H9 (cell line): Measurements from ENCODE around the gene USP43. TPM values are rescaled to one million over a fixed set of nuclear protein-coding genes. Genes with fewer than 3 reads are reported as not detected.

Experiments used
- DNase-seq: peaks from one replicate; pipeline ENCODE4 v3.0.0-alpha.2; 2017
- H2AFZ ChIP-seq: one replicate; pipeline ENCODE4 v1.6.1; 2013; ENCODE audit warnings: mild to moderate bottlenecking, low read length, control low read depth, moderate library complexity
- H2AK5ac ChIP-seq: 2 replicates; pipeline ENCODE4 v1.6.1; 2013; ENCODE audit warnings: low read length, control low read depth, mixed read lengths; ENCODE audit not compliant: insufficient read length
- H2BK120ac ChIP-seq: one replicate; pipeline ENCODE4 v1.6.1; 2013; ENCODE audit warnings: low read depth, mild to moderate bottlenecking, low read length, control low read depth, inconsistent platforms; ENCODE audit not compliant: poor library complexity, severe bottlenecking
- H2BK12ac ChIP-seq: 2 replicates; pipeline ENCODE4 v1.6.1; 2013; ENCODE audit warnings: low read length, control low read depth, mixed read lengths, low read depth; ENCODE audit not compliant: insufficient read length
- H2BK15ac ChIP-seq: 2 replicates; pipeline ENCODE4 v1.6.1; 2013; ENCODE audit warnings: low read depth, low read length, control low read depth
- H2BK20ac ChIP-seq: one replicate; pipeline ENCODE4 v1.6.1; 2013; ENCODE audit warnings: low read depth, mild to moderate bottlenecking, low read length, control low read depth, inconsistent platforms; ENCODE audit not compliant: poor library complexity, severe bottlenecking
- H2BK5ac ChIP-seq: 2 replicates; pipeline ENCODE4 v1.6.1; 2013; ENCODE audit warnings: low read length, control low read depth, mixed read lengths; ENCODE audit not compliant: insufficient read length
- H3K14ac ChIP-seq: 2 replicates; pipeline ENCODE4 v1.6.1; 2013; ENCODE audit warnings: low read length, control low read depth; ENCODE audit not compliant: insufficient read depth
- H3K18ac ChIP-seq: 2 replicates; pipeline ENCODE4 v1.6.1; 2013; ENCODE audit warnings: low read depth, mild to moderate bottlenecking, mixed read lengths, low read length, control low read depth; ENCODE audit not compliant: insufficient read length
- H3K23ac ChIP-seq: 2 replicates; pipeline ENCODE4 v1.6.1; 2013; ENCODE audit warnings: low read length, control low read depth, mixed read lengths, low read depth; ENCODE audit not compliant: insufficient read length
- H3K23me2 ChIP-seq: 2 replicates; pipeline ENCODE4 v1.6.1; 2013; ENCODE audit warnings: low read depth, mild to moderate bottlenecking, mixed read lengths, low read length, control low read depth; ENCODE audit not compliant: insufficient read length, poor library complexity, severe bottlenecking
- H3K27ac ChIP-seq: 2 replicates; pipeline ENCODE4 v1.5.1; 2013; ENCODE audit warnings: low read length, control low read depth, mixed read lengths, low read depth; ENCODE audit not compliant: insufficient read length
- H3K27me3 ChIP-seq: 2 replicates; pipeline ENCODE4 v1.6.1; 2013; ENCODE audit warnings: low read length, control low read depth, inconsistent platforms; ENCODE audit not compliant: insufficient read depth
- H3K4ac ChIP-seq: 2 replicates; pipeline ENCODE4 v1.6.1; 2013; ENCODE audit warnings: low read depth, mild to moderate bottlenecking, control low read depth, inconsistent platforms, low read length, moderate library complexity
- H3K4me1 ChIP-seq: 2 replicates; pipeline ENCODE4 v1.6.1; 2013; ENCODE audit warnings: low read length, control low read depth, inconsistent platforms; ENCODE audit not compliant: insufficient read depth
- H3K4me2 ChIP-seq: 2 replicates; pipeline ENCODE4 v1.6.1; 2013; ENCODE audit warnings: low read length, control low read depth, mixed read lengths; ENCODE audit not compliant: insufficient read length, insufficient read depth
- H3K56ac ChIP-seq: 2 replicates; pipeline ENCODE4 v1.6.1; 2013; ENCODE audit warnings: low read depth, mild to moderate bottlenecking, mixed read lengths, low read length, control low read depth; ENCODE audit not compliant: insufficient read length
- H3K79me1 ChIP-seq: 2 replicates; pipeline ENCODE4 v1.6.1; 2013; ENCODE audit warnings: low read depth, mild to moderate bottlenecking, moderate library complexity, low read length, control low read depth, inconsistent platforms; ENCODE audit not compliant: insufficient read depth, poor library complexity, severe bottlenecking
- H3K79me2 ChIP-seq: 2 replicates; pipeline ENCODE4 v1.6.1; 2013; ENCODE audit warnings: low read length, control low read depth, inconsistent platforms; ENCODE audit not compliant: insufficient read depth
- H3K9ac ChIP-seq: 2 replicates; pipeline ENCODE4 v1.6.1; 2013; ENCODE audit warnings: low read length, control low read depth, mixed read lengths; ENCODE audit not compliant: insufficient read length; ENCODE audit errors: extremely low read depth
- H3K9me3 ChIP-seq: one replicate; pipeline ENCODE4 v1.6.1; 2013; ENCODE audit warnings: low read depth, low read length, inconsistent platforms; ENCODE audit not compliant: control insufficient read depth
- H3T11ph ChIP-seq: one replicate; pipeline ENCODE4 v1.6.1; 2013; ENCODE audit warnings: mild to moderate bottlenecking, low read length, control low read depth, inconsistent platforms
- H4K20me1 ChIP-seq: one replicate; pipeline ENCODE4 v1.6.1; 2013; ENCODE audit not compliant: control insufficient read depth, insufficient read length, insufficient read depth
- H4K5ac ChIP-seq: 2 replicates; pipeline ENCODE4 v1.6.1; 2013; ENCODE audit warnings: low read depth, mild to moderate bottlenecking, mixed read lengths, low read length, control low read depth; ENCODE audit not compliant: insufficient read length
- H4K8ac ChIP-seq: replicated peaks from 2 replicates; pipeline ENCODE4 v1.6.1; 2013; ENCODE audit warnings: low read length, control low read depth, mixed read lengths, low read depth; ENCODE audit not compliant: insufficient read length
- H4K91ac ChIP-seq: 2 replicates; pipeline ENCODE4 v1.6.1; 2013; ENCODE audit warnings: low read depth, mild to moderate bottlenecking, moderate library complexity, mixed read lengths, low read length, control low read depth; ENCODE audit not compliant: insufficient read length
- H3K27ac Mint-ChIP-seq, 3 experiments: 2 replicates in 2 of 3; 3 replicates in 1 of 3; pipeline ENCODE4 v1.8.0; 2020 to 2021; ENCODE audit warnings: mixed read lengths in 3 of 3, mild to moderate bottlenecking in 1 of 3, moderate library complexity in 1 of 3
- H3K27me3 Mint-ChIP-seq: 2 replicates; pipeline ENCODE4 v1.8.0; 2021; ENCODE audit warnings: low read depth, mild to moderate bottlenecking, moderate library complexity, mixed read lengths
- H3K36me3 Mint-ChIP-seq, 3 experiments: 2 replicates in 2 of 3; 3 replicates in 1 of 3; pipeline ENCODE4 v1.8.0; 2020 to 2021; ENCODE audit warnings: low read depth in 3 of 3, mixed read lengths in 3 of 3; ENCODE audit not compliant: insufficient read depth in 1 of 3
- H3K4me1 Mint-ChIP-seq, 2 experiments: 2 replicates each; pipeline ENCODE4 v1.8.0; 2020; ENCODE audit warnings: mixed read lengths in 2 of 2
- H3K4me3 Mint-ChIP-seq, 2 experiments: 2 replicates in 1 of 2; 3 replicates in 1 of 2; pipeline ENCODE4 v1.8.0; 2020 to 2021; ENCODE audit warnings: mild to moderate bottlenecking in 2 of 2, mixed read lengths in 2 of 2, moderate library complexity in 1 of 2
- H3K9me3 Mint-ChIP-seq, 2 experiments: 2 replicates in 1 of 2; 3 replicates in 1 of 2; pipeline ENCODE4 v1.8.0; 2020; ENCODE audit warnings: mild to moderate bottlenecking in 2 of 2, mixed read lengths in 2 of 2, moderate library complexity in 1 of 2
- WGBS: extraction: QIAGEN DNeasy Blood & Tissue Kit; methylation state at CpG from one replicate; pipeline ENCODE4 v1.1.7; 2013; ENCODE audit warnings: missing lambda C conversion rate, low lambda C conversion rate, mixed read lengths; ENCODE audit not compliant: insufficient read length; ENCODE audit errors: extremely low coverage; 5-methylcytosine and 5-hydroxymethylcytosine counted together
- total RNA-seq: library from RNA; stranded (reverse); gene quantifications from 2 replicates; pipeline ENCODE4 v1.2.1, GENCODE V29; 2021
- TF ChIP-seq, protein P1 (sequence below): fragments of 200-600 bp; sonication (generic); conservative IDR thresholded peaks from 3 replicates; pipeline ENCODE4 v1.8.0; 2021; ENCODE audit warnings: antibody characterized with exemption, mild to moderate bottlenecking

USP43 gene
- total RNA-seq, 1 experiment from 2014 or later: 5.2 TPM

DNA sequence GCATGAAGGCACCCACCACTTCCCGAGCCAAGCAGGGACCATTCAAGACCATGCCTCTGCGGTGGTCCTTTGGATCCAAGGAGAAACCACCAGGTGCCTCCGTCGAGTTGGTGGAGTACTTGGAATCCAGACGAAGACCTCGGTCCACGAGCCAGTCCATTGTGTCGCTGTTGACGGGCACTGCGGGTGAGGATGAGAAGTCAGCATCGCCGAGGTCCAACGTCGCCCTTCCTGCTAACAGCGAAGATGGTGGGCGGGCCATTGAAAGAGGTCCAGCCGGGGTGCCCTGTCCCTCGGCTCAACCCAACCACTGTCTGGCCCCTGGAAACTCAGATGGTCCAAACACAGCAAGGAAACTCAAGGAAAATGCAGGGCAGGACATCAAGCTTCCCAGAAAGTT is 82.7 kb downstream of the USP43 start:
- Histone ChIP-seq H3K79me2 (no peaks in the 10 kb centered on the region), H3K4me2 (no peak overlapping the region), H3K23me2 (no peaks in the 10 kb centered on the region), H4K91ac (no peak overlapping the region), H4K8ac (no peak overlapping the region), H4K20me1 (no peaks in the 10 kb centered on the region), H3K4ac (no peak overlapping the region), H2AFZ (no peak overlapping the region), H3K56ac (no peak overlapping the region), H3K9ac (no peak overlapping the region), H3K27me3 (no peaks in the 10 kb centered on the region), H3K4me1 (no peaks in the 10 kb centered on the region), H3T11ph (no peak overlapping the region), H2BK20ac (no peak overlapping the region), H3K9me3 (no peaks in the 10 kb centered on the region), H3K23ac (no peak overlapping the region), H2BK120ac (no peak overlapping the region), H3K14ac (no peak overlapping the region), H3K27ac (no peak overlapping the region), H3K18ac (no peak overlapping the region), H2BK15ac (no peak overlapping the region), H2BK12ac (no peak overlapping the region), H2AK5ac (no peak overlapping the region), H2BK5ac (no peak overlapping the region), H4K5ac (no peak overlapping the region), H3K79me1 (no peaks in the 10 kb centered on the region)
- Mint-ChIP-seq H3K27ac (no peak overlapping the region), H3K9me3 (peaks cover 6 to 11% of the 10 kb centered on the region in 2 experiments; a peak in 4 of 5 replicates), H3K4me3 (no peak overlapping the region), H3K4me1 (peaks cover 0 to 4% of the 10 kb centered on the region in 2 experiments; a peak in 2 of 4 replicates), H3K36me3 (peaks cover 2 to 8% (median 4%) of the 10 kb centered on the region in 3 experiments), H3K27me3 (no peaks in the 10 kb centered on the region)
- WGBS: no CpG with 5 or more reads among the region's 18 CpGs
- no peak for DNase-seq
- TF ChIP-seq, protein P1, sequence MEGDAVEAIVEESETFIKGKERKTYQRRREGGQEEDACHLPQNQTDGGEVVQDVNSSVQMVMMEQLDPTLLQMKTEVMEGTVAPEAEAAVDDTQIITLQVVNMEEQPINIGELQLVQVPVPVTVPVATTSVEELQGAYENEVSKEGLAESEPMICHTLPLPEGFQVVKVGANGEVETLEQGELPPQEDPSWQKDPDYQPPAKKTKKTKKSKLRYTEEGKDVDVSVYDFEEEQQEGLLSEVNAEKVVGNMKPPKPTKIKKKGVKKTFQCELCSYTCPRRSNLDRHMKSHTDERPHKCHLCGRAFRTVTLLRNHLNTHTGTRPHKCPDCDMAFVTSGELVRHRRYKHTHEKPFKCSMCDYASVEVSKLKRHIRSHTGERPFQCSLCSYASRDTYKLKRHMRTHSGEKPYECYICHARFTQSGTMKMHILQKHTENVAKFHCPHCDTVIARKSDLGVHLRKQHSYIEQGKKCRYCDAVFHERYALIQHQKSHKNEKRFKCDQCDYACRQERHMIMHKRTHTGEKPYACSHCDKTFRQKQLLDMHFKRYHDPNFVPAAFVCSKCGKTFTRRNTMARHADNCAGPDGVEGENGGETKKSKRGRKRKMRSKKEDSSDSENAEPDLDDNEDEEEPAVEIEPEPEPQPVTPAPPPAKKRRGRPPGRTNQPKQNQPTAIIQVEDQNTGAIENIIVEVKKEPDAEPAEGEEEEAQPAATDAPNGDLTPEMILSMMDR: no peak
